GM23338 (cell line): ENCODE measurements around the gene ZNF385B. TPM values are rescaled to one million over a fixed set of nuclear protein-coding genes. Genes with fewer than 3 reads are reported as not detected.

ENCODE experiments used
- ATAC-seq: fragments of 200-7000 bp; cut with Tn5 transposase; 3 replicates; pipeline ENCODE4 v1.9.1; 2020
- DNase-seq: peaks from one replicate; pipeline ENCODE4 v3.0.0-alpha.2; 2015; ENCODE audit warnings: low spot score
- H2AFZ ChIP-seq: fragments of 200-600 bp; sonication (generic); 2 replicates; pipeline ENCODE4 v1.8.0; 2016; ENCODE audit warnings: antibody characterized with exemption, mild to moderate bottlenecking, moderate library complexity
- H3F3A ChIP-seq: fragments of 200-600 bp; sonication (generic); replicated peaks from 2 replicates; pipeline ENCODE4 v1.8.0; 2017; ENCODE audit warnings: antibody characterized with exemption, mixed run types, low read depth
- H3K27ac ChIP-seq: fragments of 200-600 bp; sonication (generic); 2 replicates; pipeline ENCODE4 v1.6.1; 2016; ENCODE audit warnings: low read depth
- H3K27me3 ChIP-seq: fragments of 200-600 bp; sonication (generic); 2 replicates; pipeline ENCODE4 v1.8.0; 2016; ENCODE audit warnings: mild to moderate bottlenecking, mixed run types, moderate library complexity; ENCODE audit not compliant: insufficient read depth
- H3K36me3 ChIP-seq: fragments of 200-600 bp; sonication (generic); 2 replicates; pipeline ENCODE4 v1.8.0; 2016; ENCODE audit warnings: mild to moderate bottlenecking; ENCODE audit not compliant: insufficient read depth
- H3K4me1 ChIP-seq: fragments of 200-600 bp; sonication (generic); 2 replicates; pipeline ENCODE4 v1.8.0; 2016; ENCODE audit warnings: mild to moderate bottlenecking, moderate library complexity; ENCODE audit not compliant: insufficient read depth
- H3K4me2 ChIP-seq: fragments of 200-600 bp; sonication (generic); 2 replicates; pipeline ENCODE4 v1.7.1; 2017; ENCODE audit warnings: mixed run types
- H3K4me3 ChIP-seq: fragments of 200-600 bp; sonication (generic); 2 replicates; pipeline ENCODE4 v1.6.1; 2016; ENCODE audit warnings: mixed run types
- H3K79me2 ChIP-seq: fragments of 200-600 bp; sonication (generic); replicated peaks from 2 replicates; pipeline ENCODE4 v1.8.0; 2017; ENCODE audit warnings: mild to moderate bottlenecking; ENCODE audit not compliant: insufficient read depth
- H3K9me2 ChIP-seq: fragments of 200-600 bp; sonication (generic); 2 replicates; pipeline ENCODE4 v1.8.0; 2017; ENCODE audit not compliant: insufficient read depth
- H4K20me1 ChIP-seq: fragments of 200-600 bp; sonication (generic); replicated peaks from 2 replicates; pipeline ENCODE4 v1.8.0; 2017; ENCODE audit warnings: mild to moderate bottlenecking; ENCODE audit not compliant: insufficient read depth
- H3K27ac Mint-ChIP-seq: 2 replicates; pipeline ENCODE4 v1.8.0; 2020; ENCODE audit warnings: inconsistent platforms, mild to moderate bottlenecking, moderate library complexity, mixed read lengths
- H3K27me3 Mint-ChIP-seq: 3 replicates; pipeline ENCODE4 v1.8.0; 2022; ENCODE audit warnings: low read depth, mild to moderate bottlenecking, moderate library complexity, mixed read lengths, inconsistent platforms; ENCODE audit not compliant: insufficient read depth, poor library complexity
- H3K36me3 Mint-ChIP-seq: 3 replicates; pipeline ENCODE4 v1.8.0; 2021; ENCODE audit warnings: low read depth, mild to moderate bottlenecking, inconsistent platforms, moderate library complexity, mixed read lengths
- H3K4me1 Mint-ChIP-seq: 3 replicates; pipeline ENCODE4 v1.8.0; 2020; ENCODE audit warnings: mild to moderate bottlenecking, inconsistent platforms, mixed read lengths
- H3K4me3 Mint-ChIP-seq: 3 replicates; pipeline ENCODE4 v1.8.0; 2021; ENCODE audit warnings: moderate library complexity, mild to moderate bottlenecking, inconsistent platforms, mixed read lengths
- H3K9me3 Mint-ChIP-seq: 3 replicates; pipeline ENCODE4 v1.8.0; 2020; ENCODE audit warnings: moderate library complexity, mild to moderate bottlenecking, inconsistent platforms, mixed read lengths
- CREB1 ChIP-seq: fragments of 250-450 bp; sonication (Bioruptor Pico); IDR thresholded peaks from 2 replicates; pipeline ENCODE4 v1.5.0; 2020; ENCODE audit warnings: low read depth, mild to moderate bottlenecking, moderate library complexity
- CTCF ChIP-seq, 2 experiments: fragments of 200-600 bp in 1 of 2; sonication (generic) in 1 of 2; conservative IDR thresholded peaks; 2 replicates each; pipeline versions ENCODE4 v1.5.1 to v1.6.1; 2016 to 2017; ENCODE audit warnings: antibody characterized with exemption in 2 of 2, low read depth in 2 of 2, mild to moderate bottlenecking in 2 of 2, moderate library complexity in 1 of 2
- ETS1 ChIP-seq: IDR thresholded peaks from 2 replicates; pipeline ENCODE4 v1.6.1; 2016; ENCODE audit warnings: antibody characterized with exemption
- EZH2 ChIP-seq: fragments of 200-600 bp; sonication (generic); IDR thresholded peaks from one replicate; pipeline ENCODE4 v1.8.0; 2017; ENCODE audit warnings: antibody characterized with exemption, mild to moderate bottlenecking, low read depth; ENCODE audit not compliant: unreplicated experiment
- EZH2phosphoT487 ChIP-seq: fragments of 200-600 bp; sonication (generic); IDR thresholded peaks from one replicate; pipeline ENCODE4 v1.8.1; 2018; ENCODE audit warnings: antibody characterized with exemption; ENCODE audit not compliant: unreplicated experiment
- JUNB ChIP-seq: IDR thresholded peaks from one replicate; pipeline ENCODE4 v1.6.1; 2016; ENCODE audit warnings: antibody characterized with exemption; ENCODE audit not compliant: unreplicated experiment
- NANOG ChIP-seq: IDR thresholded peaks from 2 replicates; pipeline ENCODE4 v1.6.1; 2016; ENCODE audit warnings: antibody characterized with exemption, borderline replicate concordance
- POLR2AphosphoS5 ChIP-seq: IDR thresholded peaks from 2 replicates; pipeline ENCODE4 v1.6.1; 2016; ENCODE audit warnings: antibody characterized with exemption, low read depth
- REST ChIP-seq: IDR thresholded peaks from one replicate; pipeline ENCODE4 v1.6.1; 2018; ENCODE audit warnings: antibody characterized with exemption; ENCODE audit not compliant: unreplicated experiment
- STAT1 ChIP-seq: IDR thresholded peaks from one replicate; pipeline ENCODE4 v1.6.1; 2016; ENCODE audit warnings: antibody characterized with exemption; ENCODE audit not compliant: unreplicated experiment
- ZNF114 ChIP-seq: fragments of 250-450 bp; sonication (Bioruptor Pico); IDR thresholded peaks from 2 replicates; pipeline ENCODE4 v1.5.0; 2020; ENCODE audit warnings: mild to moderate bottlenecking, moderate library complexity
- ZNF331 ChIP-seq: fragments of 250-450 bp; sonication (Bioruptor Pico); IDR thresholded peaks from 2 replicates; pipeline ENCODE4 v1.5.0; 2020; ENCODE audit warnings: low read depth, mild to moderate bottlenecking, moderate library complexity
- ZNF462 ChIP-seq: fragments of 250-450 bp; sonication (Bioruptor Pico); IDR thresholded peaks from 2 replicates; pipeline ENCODE4 v1.5.0; 2020; ENCODE audit warnings: mild to moderate bottlenecking, moderate library complexity
- polyA plus RNA-seq: library from polyadenylated mRNA; unstranded; fragments of >200 nt; fragmentation: Nextera tagmentation; extraction: Ambion mirVana; gene quantifications from 2 replicates; pipeline ENCODE4 v1.2.1, GENCODE V29; 2016
- total RNA-seq: library from RNA; depleted of rRNA; stranded (reverse); fragments of >200 nt; shearing (Covaris generic); gene quantifications from 2 replicates; pipeline ENCODE4 v1.2.3, GENCODE V29; 2014

Gene ZNF385B
- total and polyA plus RNA-seq, 2 experiments from 2014 or later: 1.5 to 4.6 TPM

GRCh38 chr2:179560257-179560735 is 301.1 kb downstream of the ZNF385B start:
- Histone ChIP-seq H2AFZ (no peak overlapping the region), H3K79me2 (no peaks in the 10 kb centered on the region), H3K4me2 (no peak overlapping the region), H3F3A (no peaks in the 10 kb centered on the region), H3K9me2 (no peaks in the 10 kb centered on the region), H3K27ac (no peak overlapping the region), H4K20me1 (no peaks in the 10 kb centered on the region), H3K27me3 (peaks cover 8% of the 10 kb centered on the region; the same call in 1 of the 2 replicates), H3K4me1 (peaks cover 12% of the 10 kb centered on the region), H3K4me3 (no peak overlapping the region), H3K36me3 (no peaks in the 10 kb centered on the region)
- DNase-seq (no peak), ATAC-seq (no peak)
- Mint-ChIP-seq H3K4me1 (peaks cover 10% of the 10 kb centered on the region), H3K36me3 (no peaks in the 10 kb centered on the region), H3K27me3 (peaks cover 5% of the 10 kb centered on the region), H3K9me3 (no peaks in the 10 kb centered on the region), H3K27ac (no peak overlapping the region), H3K4me3 (no peak overlapping the region)
- TF ChIP-seq STAT1 (no peak), ZNF331 (CRISPR knock-in tag) (no peak), ETS1 (no peak), ZNF462 (CRISPR knock-in tag) (no peak), EZH2 (no peak), CTCF (conservative IDR thresholded peaks at IDR 0.05; ENCODE audit: low read depth in 2 of 2) (no peak), NANOG (no peak), REST (no peak), JUNB (no peak), POLR2AphosphoS5 (no peak), EZH2phosphoT487 (no peak), ZNF114 (CRISPR knock-in tag) (no peak), CREB1 (CRISPR knock-in tag) (no peak)
